ENCODE data around the gene SLC29A4. TPM values are rescaled to one million over a fixed set of nuclear protein-coding genes. Genes with fewer than 3 reads are reported as not detected.
"Not testable (repeated sequence)": the region's sequence is repeated elsewhere in the genome, so short reads cannot be mapped to it uniquely, and the experiment has no call there.

SLC29A4 gene
- 0.48 TPM for total RNA-seq

GRCh38 chr7:5282543-5283316, at the start of gene SLC29A4:
Gene SLC29A4, plus strand, starts transcription at chr7:5282943. Its CDS starts 4,874 bp downstream, at chr7:5287817.
- ATAC-seq, result peak; percentile 51

GRCh38 chr7:5234852-5235831, 47.6 kb upstream of the SLC29A4 start:
- no peak for ATAC-seq

GRCh38 chr7:5237286-5237685, 45.5 kb upstream of the SLC29A4 start:
- ATAC-seq, result peak; percentile 55

GRCh38 chr7:5238500-5238899, 44.2 kb upstream of the SLC29A4 start:
- no peak for ATAC-seq

- ATAC-seq, result no peak
Observed at GRCh38 chr7:5243261-5243660, 39.5 kb upstream of the SLC29A4 start.

GRCh38 chr7:5248201-5248885, 34.4 kb upstream of the SLC29A4 start:
- ATAC-seq, result peak; percentile 23

GRCh38 chr7:5250787-5251186, 32.0 kb upstream of the SLC29A4 start:
- ATAC-seq, result not testable (repeated sequence)

GRCh38 chr7:5253529-5253928, 29.2 kb upstream of the SLC29A4 start:
- not testable (repeated sequence) for ATAC-seq

GRCh38 chr7:5254371-5254770, 28.4 kb upstream of the SLC29A4 start:
- not testable (repeated sequence) for ATAC-seq

GRCh38 chr7:5255832-5256231, 26.9 kb upstream of the SLC29A4 start:
- peak; percentile 79 for ATAC-seq

- not testable (repeated sequence) for ATAC-seq
Observed at GRCh38 chr7:5260530-5261068, 22.1 kb upstream of the SLC29A4 start.

- not testable (repeated sequence) for ATAC-seq
Observed at GRCh38 chr7:5263066-5263465, 19.7 kb upstream of the SLC29A4 start.

GRCh38 chr7:5265320-5266190, 17.2 kb upstream of the SLC29A4 start:
- no peak for ATAC-seq

GRCh38 chr7:5266191-5267028, 16.3 kb upstream of the SLC29A4 start:
- no peak for ATAC-seq

GRCh38 chr7:5267829-5268228, 14.9 kb upstream of the SLC29A4 start:
- ATAC-seq, result not testable (repeated sequence)

- ATAC-seq, result not testable (repeated sequence)
Observed at GRCh38 chr7:5269992-5270657, 12.6 kb upstream of the SLC29A4 start.

- no peak for ATAC-seq
Observed at GRCh38 chr7:5270788-5271187, 12.0 kb upstream of the SLC29A4 start.

GRCh38 chr7:5273831-5274405, 8.8 kb upstream of the SLC29A4 start:
- ATAC-seq, result not testable (repeated sequence)

- no peak for ATAC-seq
Observed at GRCh38 chr7:5274441-5274840, 8.3 kb upstream of the SLC29A4 start.

All from esophagus mucosa (tissue), 1 donor.